ENCODE data around the gene TJP1.

Gene TJP1

GRCh38 chr15:29656636-29657475, 165.4 kb downstream of the TJP1 start:
- DNase-seq: no peak

GRCh38 chr15:29652595-29652994, 169.7 kb downstream of the TJP1 start:
- no peak for DNase-seq

- no peak for DNase-seq
Measured at GRCh38 chr15:29651476-29652233, 170.6 kb downstream of the TJP1 start.
